MM.1S (cell line): ENCODE data around the gene TMEM214.

Experiments used
- DNase-seq: peaks from one replicate; pipeline ENCODE4 v3.0.0-alpha.2; 2015
- H2AFZ ChIP-seq: fragments of 300-600 bp; sonication (generic); 2 replicates; pipeline ENCODE4 v1.6.0; 2016; ENCODE audit warnings: antibody characterized with exemption, low read length
- H3F3A ChIP-seq: fragments of 300-600 bp; sonication (generic); 2 replicates; pipeline ENCODE4 v1.6.1; 2016; ENCODE audit warnings: mild to moderate bottlenecking, antibody characterized with exemption, low read length, moderate library complexity, mixed read lengths; ENCODE audit not compliant: insufficient read depth
- H3K27ac ChIP-seq: fragments of 300-600 bp; sonication (generic); 2 replicates; pipeline ENCODE4 v1.5.1; 2016; ENCODE audit warnings: mild to moderate bottlenecking, low read length
- H3K27me3 ChIP-seq: fragments of 300-600 bp; sonication (generic); replicated peaks from 2 replicates; pipeline ENCODE4 v1.6.0; 2016; ENCODE audit warnings: low read length; ENCODE audit not compliant: insufficient read depth
- H3K36me3 ChIP-seq: fragments of 300-600 bp; sonication (generic); replicated peaks from 2 replicates; pipeline ENCODE4 v1.6.1; 2016; ENCODE audit warnings: mild to moderate bottlenecking, low read length, mixed read lengths; ENCODE audit not compliant: insufficient read depth
- H3K4me1 ChIP-seq: fragments of 300-600 bp; sonication (generic); 2 replicates; pipeline ENCODE4 v1.6.1; 2016; ENCODE audit warnings: low read length, mixed read lengths
- H3K4me2 ChIP-seq: fragments of 300-600 bp; sonication (generic); 2 replicates; pipeline ENCODE4 v1.6.0; 2016; ENCODE audit warnings: low read depth, low read length
- H3K4me3 ChIP-seq: fragments of 300-600 bp; sonication (generic); 2 replicates; pipeline ENCODE4 v1.5.1; 2016; ENCODE audit warnings: low read length, mixed read lengths
- H3K79me2 ChIP-seq: fragments of 300-600 bp; sonication (generic); 2 replicates; pipeline ENCODE4 v1.6.1; 2016; ENCODE audit warnings: mixed run types, low read length, mixed read lengths
- H3K9ac ChIP-seq: fragments of 300-600 bp; sonication (generic); 2 replicates; pipeline ENCODE4 v1.6.1; 2016; ENCODE audit warnings: low read length, mixed read lengths
- H3K9me2 ChIP-seq: fragments of 300-600 bp; sonication (generic); replicated peaks from 2 replicates; pipeline ENCODE4 v1.6.1; 2016; ENCODE audit warnings: mild to moderate bottlenecking, low read length, mixed read lengths; ENCODE audit not compliant: insufficient read depth
- H3K9me3 ChIP-seq: fragments of 300-600 bp; sonication (generic); replicated peaks from 2 replicates; pipeline ENCODE4 v1.6.1; 2016; ENCODE audit warnings: mild to moderate bottlenecking, low read length, mixed read lengths; ENCODE audit not compliant: insufficient read depth
- H4K20me1 ChIP-seq: fragments of 300-600 bp; sonication (generic); 2 replicates; pipeline ENCODE4 v1.6.1; 2016; ENCODE audit warnings: mild to moderate bottlenecking, low read length, moderate library complexity, mixed read lengths; ENCODE audit not compliant: insufficient read depth
- EZH2 ChIP-seq: fragments of 300-600 bp; sonication (generic); optimal IDR thresholded peaks from 2 replicates; pipeline ENCODE3; 2017; ENCODE audit warnings: low read depth, mild to moderate bottlenecking, antibody characterized with exemption, low read length, mixed read lengths
- EZH2phosphoT487 ChIP-seq: fragments of 300-600 bp; sonication (generic); IDR thresholded peaks from 2 replicates; pipeline ENCODE4 v1.6.1; 2018; ENCODE audit warnings: antibody characterized with exemption, low read length
- TF ChIP-seq, protein P1 (sequence below): fragments of 300-600 bp; sonication (generic); IDR thresholded peaks from 2 replicates; pipeline ENCODE4 v1.5.1; 2016; ENCODE audit warnings: antibody characterized with exemption, low read length, mixed read lengths

Gene TMEM214

GRCh38 chr2:27081984-27082772 lies 49.4 kb downstream of the TMEM214 start:
- peak overlapping the region; percentile 87 for H3K4me2 ChIP-seq
- H3K9me3 ChIP-seq = no peaks in the 10 kb centered on the region
- TF ChIP-seq, protein P1, sequence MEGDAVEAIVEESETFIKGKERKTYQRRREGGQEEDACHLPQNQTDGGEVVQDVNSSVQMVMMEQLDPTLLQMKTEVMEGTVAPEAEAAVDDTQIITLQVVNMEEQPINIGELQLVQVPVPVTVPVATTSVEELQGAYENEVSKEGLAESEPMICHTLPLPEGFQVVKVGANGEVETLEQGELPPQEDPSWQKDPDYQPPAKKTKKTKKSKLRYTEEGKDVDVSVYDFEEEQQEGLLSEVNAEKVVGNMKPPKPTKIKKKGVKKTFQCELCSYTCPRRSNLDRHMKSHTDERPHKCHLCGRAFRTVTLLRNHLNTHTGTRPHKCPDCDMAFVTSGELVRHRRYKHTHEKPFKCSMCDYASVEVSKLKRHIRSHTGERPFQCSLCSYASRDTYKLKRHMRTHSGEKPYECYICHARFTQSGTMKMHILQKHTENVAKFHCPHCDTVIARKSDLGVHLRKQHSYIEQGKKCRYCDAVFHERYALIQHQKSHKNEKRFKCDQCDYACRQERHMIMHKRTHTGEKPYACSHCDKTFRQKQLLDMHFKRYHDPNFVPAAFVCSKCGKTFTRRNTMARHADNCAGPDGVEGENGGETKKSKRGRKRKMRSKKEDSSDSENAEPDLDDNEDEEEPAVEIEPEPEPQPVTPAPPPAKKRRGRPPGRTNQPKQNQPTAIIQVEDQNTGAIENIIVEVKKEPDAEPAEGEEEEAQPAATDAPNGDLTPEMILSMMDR = no peak
- TF ChIP-seq EZH2 = no peak
- peaks cover 27% of the 10 kb centered on the region for H3K4me1 ChIP-seq
- no peak overlapping the region for H3K4me3 ChIP-seq
- no peaks in the 10 kb centered on the region for H3K27me3 ChIP-seq
- DNase-seq = no peak
- H3K9ac ChIP-seq = peak overlapping the region; percentile 31; the same call in 1 of the 2 replicates
- H3F3A ChIP-seq = peaks cover 24% of the 10 kb centered on the region
- peak overlapping the region; percentile 73; the same call in 1 of the 2 replicates for H3K27ac ChIP-seq
- peaks cover 23% of the 10 kb centered on the region for H3K79me2 ChIP-seq
- no peaks in the 10 kb centered on the region for H3K9me2 ChIP-seq
- H4K20me1 ChIP-seq = no peaks in the 10 kb centered on the region
- no peak overlapping the region for H2AFZ ChIP-seq
- H3K36me3 ChIP-seq = no peaks in the 10 kb centered on the region

DNA sequence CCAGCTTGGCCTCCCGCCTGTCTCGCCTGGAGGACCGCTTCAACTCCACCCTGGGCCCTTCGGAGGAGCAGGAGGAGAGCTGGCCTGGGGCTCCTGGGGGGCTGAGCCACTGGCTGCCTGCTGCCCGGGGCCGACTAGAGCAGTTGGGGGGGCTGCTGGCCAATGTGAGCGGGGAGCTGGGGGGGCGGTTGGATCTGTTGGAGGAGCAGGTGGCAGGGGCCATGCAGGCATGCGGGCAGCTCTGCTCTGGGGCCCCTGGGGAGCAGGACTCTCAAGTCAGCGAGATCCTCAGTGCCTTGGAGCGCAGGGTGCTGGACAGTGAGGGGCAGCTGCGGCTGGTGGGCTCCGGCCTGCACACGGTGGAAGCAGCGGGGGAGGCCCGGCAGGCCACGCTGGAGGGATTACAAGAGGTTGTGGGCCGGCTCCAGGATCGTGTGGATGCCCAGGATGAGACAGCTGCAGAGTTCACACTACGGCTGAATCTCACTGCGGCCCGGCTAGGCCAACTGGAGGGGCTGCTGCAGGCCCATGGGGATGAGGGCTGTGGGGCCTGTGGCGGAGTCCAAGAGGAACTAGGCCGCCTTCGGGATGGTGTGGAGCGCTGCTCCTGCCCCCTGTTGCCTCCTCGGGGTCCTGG lies 50.1 kb downstream of the TMEM214 start:
- Histone ChIP-seq H3K9me2 (no peaks in the 10 kb centered on the region), H3K27me3 (no peaks in the 10 kb centered on the region), H3F3A (peaks cover 27% of the 10 kb centered on the region), H3K4me3 (no peak overlapping the region), H3K79me2 (peaks cover 28% of the 10 kb centered on the region), H2AFZ (no peak overlapping the region), H3K9me3 (no peaks in the 10 kb centered on the region), H3K4me2 (no peak overlapping the region), H3K4me1 (peaks cover 26% of the 10 kb centered on the region), H4K20me1 (no peaks in the 10 kb centered on the region), H3K36me3 (no peaks in the 10 kb centered on the region), H3K27ac (no peak overlapping the region), H3K9ac (no peak overlapping the region)
- no peak for DNase-seq
- TF ChIP-seq, protein P1 = no peak
- TF ChIP-seq EZH2 (no peak), EZH2phosphoT487 (no peak)

DNA sequence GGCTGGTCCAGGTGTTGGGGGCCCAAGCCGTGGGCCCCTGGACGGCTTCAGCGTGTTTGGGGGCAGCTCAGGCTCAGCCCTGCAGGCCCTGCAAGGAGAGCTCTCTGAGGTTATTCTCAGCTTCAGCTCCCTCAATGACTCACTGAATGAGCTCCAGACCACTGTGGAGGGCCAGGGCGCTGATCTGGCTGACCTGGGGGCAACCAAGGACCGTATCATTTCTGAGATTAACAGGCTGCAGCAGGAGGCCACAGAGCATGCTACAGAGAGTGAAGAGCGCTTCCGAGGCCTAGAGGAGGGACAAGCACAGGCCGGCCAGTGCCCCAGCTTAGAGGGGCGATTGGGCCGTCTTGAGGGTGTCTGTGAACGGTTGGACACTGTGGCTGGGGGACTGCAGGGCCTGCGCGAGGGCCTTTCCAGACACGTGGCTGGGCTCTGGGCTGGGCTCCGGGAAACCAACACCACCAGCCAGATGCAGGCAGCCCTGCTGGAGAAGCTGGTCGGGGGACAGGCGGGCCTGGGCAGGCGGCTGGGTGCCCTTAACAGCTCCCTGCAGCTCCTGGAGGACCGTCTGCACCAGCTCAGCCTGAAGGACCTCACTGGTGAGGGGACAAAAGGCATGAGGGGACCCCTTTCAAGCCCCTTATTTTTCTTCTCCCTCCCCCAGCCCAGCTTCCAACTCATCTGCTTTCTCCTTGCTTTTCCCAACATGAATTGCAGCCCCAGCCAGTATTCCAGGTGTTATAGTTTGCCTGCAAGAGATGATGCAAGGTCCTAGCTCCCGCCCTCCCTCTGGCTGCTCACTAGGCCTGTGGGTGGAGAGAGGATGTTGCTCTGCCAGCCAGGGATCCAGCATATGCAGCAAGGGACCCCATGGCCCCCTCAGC lies 50.9 kb downstream of the TMEM214 start:
- no peak overlapping the region for H3K4me2 ChIP-seq
- H3K4me1 ChIP-seq = peaks cover 25% of the 10 kb centered on the region
- H3K9me2 ChIP-seq = no peaks in the 10 kb centered on the region
- H3K9me3 ChIP-seq = no peaks in the 10 kb centered on the region
- no peak overlapping the region for H3K27ac ChIP-seq
- H2AFZ ChIP-seq = no peak overlapping the region
- H3K4me3 ChIP-seq = no peak overlapping the region
- no peak overlapping the region for H3K9ac ChIP-seq
- no peaks in the 10 kb centered on the region for H3K36me3 ChIP-seq
- H3K27me3 ChIP-seq = no peaks in the 10 kb centered on the region
- H4K20me1 ChIP-seq = no peaks in the 10 kb centered on the region
- H3K79me2 ChIP-seq = peaks cover 31% of the 10 kb centered on the region
- DNase-seq = no peak
- peaks cover 27% of the 10 kb centered on the region for H3F3A ChIP-seq
- TF ChIP-seq EZH2 (no peak), EZH2phosphoT487 (no peak)
- TF ChIP-seq, protein P1 = no peak
